Stomach (tissue), 4 donors: Measurements from ENCODE around the gene EFNA1.

ENCODE experiments used
- CTCF ChIP-seq, 7 experiments: fragments of 450-650 bp in 4 of 7; fragments of 200-600 bp in 3 of 7; sonication (generic) in 3 of 7; IDR thresholded peaks; one replicate each; pipeline ENCODE4 v1.5.1; 2016 to 2019; ENCODE audit warnings: antibody characterized with exemption in 7 of 7, control low read depth in 2 of 7, mild to moderate bottlenecking in 1 of 7
- EP300 ChIP-seq: sonication (generic); formaldehyde crosslinking; IDR thresholded peaks from one replicate; pipeline ENCODE4 v1.6.1; 2017; ENCODE audit warnings: antibody characterized with exemption
- POLR2A ChIP-seq, 4 donors: fragments of 450-650 bp; IDR thresholded peaks; one replicate each; pipeline ENCODE4 v1.6.1; 2016; ENCODE audit warnings: antibody characterized with exemption in 4 of 4, control low read depth in 2 of 4, mild to moderate bottlenecking in 1 of 4, moderate library complexity in 1 of 4
- POLR2AphosphoS5 ChIP-seq, 3 donors: sonication (generic); formaldehyde crosslinking; IDR thresholded peaks; one replicate each; pipeline ENCODE4 v1.6.1; 2016; ENCODE audit warnings: antibody characterized with exemption in 3 of 3

- TF ChIP-seq CTCF (IDR thresholded peaks at IDR 0.05) = no peak
- TF ChIP-seq POLR2AphosphoS5 (IDR thresholded peaks at IDR 0.05) = no peak
- no peak for TF ChIP-seq EP300
- TF ChIP-seq POLR2A (IDR thresholded peaks at IDR 0.05) = no peak
Measured at GRCh38 chr1:155117610-155118009, 10.1 kb upstream of the EFNA1 start.
